ENCODE results near the gene JAK2. TPM values are rescaled to one million over a fixed set of nuclear protein-coding genes. Genes with fewer than 3 reads are reported as not detected.

The JAK2 gene
- polyA plus RNA-seq, 2 of the 4 experiments (the other 2 are of a cell fraction) = 2.9 to 7.7 TPM

DNA sequence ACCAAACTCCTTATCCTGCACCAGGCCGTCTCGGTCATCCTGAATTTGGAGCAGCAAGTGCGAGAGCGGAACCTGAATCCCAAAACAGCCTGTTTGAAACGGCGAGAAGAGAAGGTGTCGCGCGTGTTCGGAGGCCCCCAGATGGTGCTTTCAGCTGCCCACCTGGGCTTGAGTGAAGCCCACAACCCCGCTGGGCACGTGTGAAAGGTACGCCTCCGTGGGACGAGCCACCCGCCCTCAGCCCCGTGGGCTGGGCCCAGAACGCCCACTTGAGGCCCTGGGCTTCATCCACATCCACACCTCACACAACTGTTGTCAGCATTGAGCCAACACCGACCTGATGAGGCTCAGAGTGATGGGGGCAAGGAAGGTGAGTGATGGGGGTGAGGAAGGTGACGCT is 127.6 kb downstream of the JAK2 start:
- WGBS (ENCODE audit: missing lambda C conversion rate) = 94% methylated on average over 20 of the region's 20 CpGs
- ATAC-seq (no peak), DNase-seq (ENCODE audit: low read depth in 1 of 2, low spot score in 1 of 2) (no peak), FAIRE-seq (no peak)
- Histone ChIP-seq H3K9me3 (no peaks in the 10 kb centered on the region), H3K4me3 (no peak overlapping the region), H3K4me2 (no peak overlapping the region), H3K4me1 (no peaks in the 10 kb centered on the region), H3K27ac (no peak overlapping the region)
- ChIA-PET POLR2A (no interaction called here), CTCF (no interaction called here)
- TF ChIP-seq PHF8 (IDR thresholded peaks at IDR 0.05; ENCODE audit: borderline replicate concordance, low read depth) (no peak), POLR2A (IDR thresholded peaks at IDR 0.05; ENCODE audit: low read length) (no peak), ZC3H11A (IDR thresholded peaks at IDR 0.05) (no peak), EHF (CRISPR knock-in tag; IDR thresholded peaks at IDR 0.05) (no peak), CEBPB (IDR thresholded peaks at IDR 0.05) (no peak)

DNA sequence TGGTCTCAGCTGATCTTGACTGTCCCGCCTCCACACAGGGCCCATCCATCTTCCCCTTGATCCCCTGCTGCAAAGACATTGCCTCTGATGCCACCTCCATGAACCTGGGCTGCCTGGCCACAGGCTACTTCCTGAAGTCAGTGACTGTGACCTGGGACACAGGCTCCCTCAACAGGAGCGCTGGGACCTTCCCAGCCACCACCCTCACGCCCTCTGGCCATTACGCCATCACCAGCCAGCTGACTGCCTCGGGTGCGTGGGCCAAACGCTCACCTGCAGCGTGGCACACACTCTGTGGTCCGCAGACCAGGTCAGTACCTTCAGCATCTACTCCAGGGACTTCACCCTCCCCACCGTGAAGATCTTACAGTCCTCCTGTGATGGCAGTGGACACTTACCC is 128.5 kb downstream of the JAK2 start:
- no peak overlapping the region for H3K4me2 ChIP-seq
- ATAC-seq (no peak), DNase-seq (ENCODE audit: low read depth in 1 of 2, low spot score in 1 of 2) (no peak), FAIRE-seq (no peak)
- WGBS (ENCODE audit: missing lambda C conversion rate) = 94% methylated on average over 10 of the region's 10 CpGs
- H3K4me3 ChIP-seq = no peak overlapping the region
- CTCF ChIA-PET = no interaction called here
- no peaks in the 10 kb centered on the region for H3K9me3 ChIP-seq
- no peaks in the 10 kb centered on the region for H3K4me1 ChIP-seq
- TF ChIP-seq, protein P1, sequence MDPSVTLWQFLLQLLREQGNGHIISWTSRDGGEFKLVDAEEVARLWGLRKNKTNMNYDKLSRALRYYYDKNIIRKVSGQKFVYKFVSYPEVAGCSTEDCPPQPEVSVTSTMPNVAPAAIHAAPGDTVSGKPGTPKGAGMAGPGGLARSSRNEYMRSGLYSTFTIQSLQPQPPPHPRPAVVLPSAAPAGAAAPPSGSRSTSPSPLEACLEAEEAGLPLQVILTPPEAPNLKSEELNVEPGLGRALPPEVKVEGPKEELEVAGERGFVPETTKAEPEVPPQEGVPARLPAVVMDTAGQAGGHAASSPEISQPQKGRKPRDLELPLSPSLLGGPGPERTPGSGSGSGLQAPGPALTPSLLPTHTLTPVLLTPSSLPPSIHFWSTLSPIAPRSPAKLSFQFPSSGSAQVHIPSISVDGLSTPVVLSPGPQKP (IDR thresholded peaks at IDR 0.05; ENCODE audit: low read depth, low read length) = no peak
- TF ChIP-seq ESRRA (IDR thresholded peaks at IDR 0.05; ENCODE audit: borderline replicate concordance, low read length) (no peak), ZSCAN20 (CRISPR knock-in tag; IDR thresholded peaks at IDR 0.05) (no peak), NR3C1 (IDR thresholded peaks at IDR 0.05) (no peak), CBX8 (IDR thresholded peaks at IDR 0.05) (no peak), MAZ (IDR thresholded peaks at IDR 0.05; ENCODE audit: borderline replicate concordance, low read depth, low read length) (no peak), HOXA7 (CRISPR knock-in tag; IDR thresholded peaks at IDR 0.05) (no peak), CBX2 (IDR thresholded peaks at IDR 0.05; ENCODE audit: borderline replicate concordance, low read depth) (no peak), HDAC2 (IDR thresholded peaks at IDR 0.05) (no peak), HEYL (CRISPR knock-in tag; IDR thresholded peaks at IDR 0.05) (no peak), CEBPB (IDR thresholded peaks at IDR 0.05) (no peak), POLR2AphosphoS2 (conservative IDR thresholded peaks at IDR 0.05; ENCODE audit: low read length) (no peak), RNF2 (IDR thresholded peaks at IDR 0.05; ENCODE audit: borderline replicate concordance, low read depth) (no peak), SMC3 (IDR thresholded peaks at IDR 0.05) (no peak)
- TF ChIP-seq, protein P2, sequence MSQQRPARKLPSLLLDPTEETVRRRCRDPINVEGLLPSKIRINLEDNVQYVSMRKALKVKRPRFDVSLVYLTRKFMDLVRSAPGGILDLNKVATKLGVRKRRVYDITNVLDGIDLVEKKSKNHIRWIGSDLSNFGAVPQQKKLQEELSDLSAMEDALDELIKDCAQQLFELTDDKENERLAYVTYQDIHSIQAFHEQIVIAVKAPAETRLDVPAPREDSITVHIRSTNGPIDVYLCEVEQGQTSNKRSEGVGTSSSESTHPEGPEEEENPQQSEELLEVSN (IDR thresholded peaks at IDR 0.05; ENCODE audit: borderline replicate concordance, low read depth) = no peak
- TF ChIP-seq, protein P3, sequence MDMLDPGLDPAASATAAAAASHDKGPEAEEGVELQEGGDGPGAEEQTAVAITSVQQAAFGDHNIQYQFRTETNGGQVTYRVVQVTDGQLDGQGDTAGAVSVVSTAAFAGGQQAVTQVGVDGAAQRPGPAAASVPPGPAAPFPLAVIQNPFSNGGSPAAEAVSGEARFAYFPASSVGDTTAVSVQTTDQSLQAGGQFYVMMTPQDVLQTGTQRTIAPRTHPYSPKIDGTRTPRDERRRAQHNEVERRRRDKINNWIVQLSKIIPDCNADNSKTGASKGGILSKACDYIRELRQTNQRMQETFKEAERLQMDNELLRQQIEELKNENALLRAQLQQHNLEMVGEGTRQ (IDR thresholded peaks at IDR 0.05) = no peak
- TF ChIP-seq, protein P4, sequence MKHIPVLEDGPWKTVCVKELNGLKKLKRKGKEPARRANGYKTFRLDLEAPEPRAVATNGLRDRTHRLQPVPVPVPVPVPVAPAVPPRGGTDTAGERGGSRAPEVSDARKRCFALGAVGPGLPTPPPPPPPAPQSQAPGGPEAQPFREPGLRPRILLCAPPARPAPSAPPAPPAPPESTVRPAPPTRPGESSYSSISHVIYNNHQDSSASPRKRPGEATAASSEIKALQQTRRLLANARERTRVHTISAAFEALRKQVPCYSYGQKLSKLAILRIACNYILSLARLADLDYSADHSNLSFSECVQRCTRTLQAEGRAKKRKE (CRISPR knock-in tag; IDR thresholded peaks at IDR 0.05; ENCODE audit: low read depth) = no peak
- POLR2A ChIA-PET = no interaction called here
- H3K27ac ChIP-seq = no peak overlapping the region

DNA sequence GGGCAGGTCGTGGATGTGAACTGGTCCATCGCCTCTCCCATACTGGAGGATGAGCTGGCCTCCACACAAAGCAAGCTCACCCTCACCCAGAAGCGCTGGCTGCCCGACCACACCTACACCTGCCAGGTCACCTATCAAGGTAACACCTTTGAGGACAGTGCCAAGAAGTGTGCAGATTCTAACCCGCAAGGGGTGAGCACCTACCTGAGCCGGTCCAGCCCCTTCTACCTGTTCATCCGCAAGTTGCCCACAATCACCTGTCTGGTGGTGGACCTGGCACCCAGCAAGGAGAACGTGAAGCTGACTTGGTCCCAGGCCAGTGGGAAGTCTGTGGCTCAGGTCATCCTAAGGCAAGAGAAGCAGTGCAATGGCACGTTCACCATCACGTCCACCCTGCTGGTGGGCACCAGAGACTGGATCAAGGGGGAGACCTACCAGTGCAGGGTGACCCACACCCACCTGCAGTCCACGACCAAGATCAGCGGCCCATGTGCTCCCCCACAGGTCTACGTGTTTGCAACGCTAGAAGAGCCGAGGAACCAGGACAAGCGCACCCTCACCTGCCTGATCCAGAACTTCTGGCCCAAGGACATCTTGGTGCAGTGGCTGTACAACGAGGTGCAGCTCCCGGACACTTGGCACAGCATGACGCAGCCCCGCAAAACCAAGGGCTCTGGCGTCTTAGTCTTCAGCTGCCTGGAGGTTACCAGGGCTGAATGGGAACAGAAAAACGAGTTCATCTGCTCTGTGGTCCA is 129.1 kb downstream of the JAK2 start:
- CTCF ChIA-PET = no interaction called here
- FAIRE-seq = no peak
- no peak for DNase-seq (ENCODE audit: low read depth in 1 of 2, low spot score in 1 of 2)
- Histone ChIP-seq H3K9me3 (no peaks in the 10 kb centered on the region), H3K4me1 (no peaks in the 10 kb centered on the region), H3K4me3 (no peak overlapping the region), H3K27ac (no peak overlapping the region), H3K4me2 (no peak overlapping the region)
- no peak for ATAC-seq
- TF ChIP-seq ZFP36 (IDR thresholded peaks at IDR 0.05; ENCODE audit: borderline replicate concordance, partially characterized antibody) = no peak
- no peak for TF ChIP-seq RAD21 (conservative IDR thresholded peaks at IDR 0.05 in 1 of 2, IDR thresholded peaks at IDR 0.05 in 1 of 2)
- TF ChIP-seq HOXB13 (CRISPR knock-in tag; IDR thresholded peaks at IDR 0.05; ENCODE audit: low read depth) = no peak
- TF ChIP-seq HDAC2 (IDR thresholded peaks at IDR 0.05) = no peak
- no peak for TF ChIP-seq HEYL (CRISPR knock-in tag; IDR thresholded peaks at IDR 0.05)
- no peak for TF ChIP-seq PHF8 (IDR thresholded peaks at IDR 0.05; ENCODE audit: borderline replicate concordance, low read depth)
- no peak for TF ChIP-seq FOSB (CRISPR knock-in tag; IDR thresholded peaks at IDR 0.05)
- TF ChIP-seq, protein P5, sequence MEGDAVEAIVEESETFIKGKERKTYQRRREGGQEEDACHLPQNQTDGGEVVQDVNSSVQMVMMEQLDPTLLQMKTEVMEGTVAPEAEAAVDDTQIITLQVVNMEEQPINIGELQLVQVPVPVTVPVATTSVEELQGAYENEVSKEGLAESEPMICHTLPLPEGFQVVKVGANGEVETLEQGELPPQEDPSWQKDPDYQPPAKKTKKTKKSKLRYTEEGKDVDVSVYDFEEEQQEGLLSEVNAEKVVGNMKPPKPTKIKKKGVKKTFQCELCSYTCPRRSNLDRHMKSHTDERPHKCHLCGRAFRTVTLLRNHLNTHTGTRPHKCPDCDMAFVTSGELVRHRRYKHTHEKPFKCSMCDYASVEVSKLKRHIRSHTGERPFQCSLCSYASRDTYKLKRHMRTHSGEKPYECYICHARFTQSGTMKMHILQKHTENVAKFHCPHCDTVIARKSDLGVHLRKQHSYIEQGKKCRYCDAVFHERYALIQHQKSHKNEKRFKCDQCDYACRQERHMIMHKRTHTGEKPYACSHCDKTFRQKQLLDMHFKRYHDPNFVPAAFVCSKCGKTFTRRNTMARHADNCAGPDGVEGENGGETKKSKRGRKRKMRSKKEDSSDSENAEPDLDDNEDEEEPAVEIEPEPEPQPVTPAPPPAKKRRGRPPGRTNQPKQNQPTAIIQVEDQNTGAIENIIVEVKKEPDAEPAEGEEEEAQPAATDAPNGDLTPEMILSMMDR (IDR thresholded peaks at IDR 0.05) = no peak
- POLR2A ChIA-PET = no interaction called here
- WGBS (ENCODE audit: missing lambda C conversion rate) = 92% methylated on average over 16 of the region's 22 CpGs

Measured in A549 (cell line).